GM12891 (cell line): ENCODE results near the gene ARMCX2.

Experiments
- POLR2A ChIP-seq: IDR thresholded peaks from 2 replicates; pipeline ENCODE4 v1.6.1; 2011; ENCODE audit warnings: low read depth, low read length, control low read depth
- POLR2AphosphoS5 ChIP-seq: IDR thresholded peaks from 2 replicates; pipeline ENCODE4 v1.6.1; 2011; ENCODE audit warnings: low read depth, low read length, control low read depth
- TAF1 ChIP-seq: IDR thresholded peaks from 2 replicates; pipeline ENCODE4 v1.6.1; 2011; ENCODE audit warnings: low read depth, low read length, control low read depth

- TF ChIP-seq POLR2A (no peak), POLR2AphosphoS5 (no peak), TAF1 (no peak)
These were observed 8.5 kb upstream of the ARMCX2 start for GRCh38 chrX:101668143-101668542.
